Loucy (cell line): Measurements from ENCODE around the gene ZMIZ2.

Source experiments
- H2AFZ ChIP-seq: fragments of 200-600 bp; sonication (generic); 2 replicates; pipeline ENCODE4 v1.6.0; 2016; ENCODE audit warnings: antibody characterized with exemption, mild to moderate bottlenecking, low read length, moderate library complexity
- H3F3A ChIP-seq: fragments of 200-600 bp; 2 replicates; pipeline ENCODE4 v1.6.0; 2016; ENCODE audit warnings: antibody characterized with exemption, low read depth, mild to moderate bottlenecking
- H3K27me3 ChIP-seq: fragments of 200-600 bp; sonication (generic); 2 replicates; pipeline ENCODE4 v1.6.1; 2014; ENCODE audit warnings: low read length, mild to moderate bottlenecking; ENCODE audit not compliant: insufficient read depth, poor library complexity, severe bottlenecking
- H3K36me3 ChIP-seq: fragments of 200-600 bp; sonication (generic); 2 replicates; pipeline ENCODE4 v1.6.1; 2016; ENCODE audit warnings: low read length; ENCODE audit not compliant: insufficient read depth
- H3K4me1 ChIP-seq: fragments of 200-600 bp; sonication (generic); 2 replicates; pipeline ENCODE4 v1.5.1; 2014; ENCODE audit warnings: low read length, mild to moderate bottlenecking; ENCODE audit not compliant: insufficient read depth, poor library complexity, severe bottlenecking
- H3K4me2 ChIP-seq: fragments of 200-600 bp; sonication (generic); 2 replicates; pipeline ENCODE4 v1.6.0; 2014; ENCODE audit warnings: antibody characterized with exemption, low read length, low read depth, mild to moderate bottlenecking; ENCODE audit not compliant: poor library complexity, severe bottlenecking
- H3K4me3 ChIP-seq: fragments of 200-600 bp; sonication (generic); 2 replicates; pipeline ENCODE4 v1.5.1; 2014; ENCODE audit warnings: low read length, mild to moderate bottlenecking, mixed read lengths; ENCODE audit not compliant: poor library complexity, severe bottlenecking
- H3K79me2 ChIP-seq: fragments of 200-600 bp; sonication (generic); 2 replicates; pipeline ENCODE4 v1.6.1; 2014; ENCODE audit warnings: low read length; ENCODE audit not compliant: insufficient read depth
- H3K9ac ChIP-seq: fragments of 200-600 bp; sonication (generic); 2 replicates; pipeline ENCODE4 v1.6.0; 2014; ENCODE audit warnings: mild to moderate bottlenecking, low read depth, low read length, moderate library complexity; ENCODE audit not compliant: poor library complexity, severe bottlenecking
- H3K9me2 ChIP-seq: fragments of 200-600 bp; sonication (generic); replicated peaks from 2 replicates; pipeline ENCODE4 v1.6.1; 2016; ENCODE audit warnings: low read depth, low read length, mixed read lengths
- H3K9me3 ChIP-seq: fragments of 200-600 bp; sonication (generic); 2 replicates; pipeline ENCODE4 v1.6.1; 2014; ENCODE audit warnings: mild to moderate bottlenecking, antibody characterized with exemption, low read length, low read depth; ENCODE audit not compliant: insufficient read depth
- H4K20me1 ChIP-seq: fragments of 200-600 bp; sonication (generic); 2 replicates; pipeline ENCODE4 v1.6.0; 2014; ENCODE audit warnings: antibody characterized with exemption, low read length, mild to moderate bottlenecking; ENCODE audit not compliant: insufficient read depth, poor library complexity, severe bottlenecking
- EZH2phosphoT487 ChIP-seq: fragments of 200-600 bp; IDR thresholded peaks from 2 replicates; pipeline ENCODE4 v1.6.1; 2018; ENCODE audit warnings: antibody characterized with exemption, mild to moderate bottlenecking, moderate library complexity, borderline replicate concordance
- TF ChIP-seq, protein P1 (sequence below): fragments of 200-600 bp; sonication (generic); conservative IDR thresholded peaks from 2 replicates; pipeline ENCODE4 v1.5.1; 2014; ENCODE audit warnings: mild to moderate bottlenecking, antibody characterized with exemption, low read length

ZMIZ2 gene

DNA sequence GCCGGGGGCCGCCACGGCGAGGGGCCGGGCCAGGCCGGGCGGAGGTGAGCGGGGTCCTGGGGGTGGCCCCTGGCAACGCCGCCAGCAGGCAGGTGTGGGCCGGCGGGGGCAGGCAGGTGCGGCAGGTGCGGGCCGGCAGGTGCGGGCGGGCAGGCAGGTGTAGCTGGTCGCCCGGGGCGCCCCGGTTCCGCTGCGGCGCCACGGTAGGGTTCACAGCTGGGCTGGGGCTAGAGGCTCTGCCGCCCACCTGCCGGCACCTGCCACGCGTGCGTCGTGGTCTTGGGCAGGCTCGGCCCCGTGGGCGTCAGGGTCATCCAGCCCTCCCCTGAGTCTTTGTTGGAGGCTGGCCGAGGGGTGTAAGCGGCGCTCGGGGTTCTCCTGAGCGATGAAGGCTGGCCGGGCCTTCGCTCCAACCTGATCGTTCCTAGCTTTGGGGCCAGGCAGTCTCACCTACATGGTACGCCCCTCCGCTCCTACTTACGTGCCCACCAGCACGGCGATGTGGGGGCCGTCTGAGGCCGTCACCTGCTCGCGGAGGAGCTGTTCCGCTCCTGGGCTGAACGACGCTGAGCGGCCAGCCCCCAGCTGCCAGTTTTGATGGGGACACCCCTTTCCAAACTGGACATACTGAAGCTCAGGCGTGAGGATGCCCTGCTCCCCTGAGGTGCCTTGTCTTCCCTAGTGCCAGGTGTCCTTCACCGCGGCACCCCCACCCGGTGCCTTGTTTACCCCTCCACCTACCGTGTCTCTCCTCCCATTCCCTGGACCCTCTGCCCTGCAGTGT, 493 bp downstream of the ZMIZ2 start:
- H3F3A ChIP-seq, result no peaks in the 10 kb centered on the region
- no peak overlapping the region for H2AFZ ChIP-seq
- peaks cover 52% of the 10 kb centered on the region for H3K79me2 ChIP-seq
- peak overlapping the region; percentile 74 for H3K9ac ChIP-seq
- peak overlapping the region; percentile 86 for H3K4me2 ChIP-seq
- TF ChIP-seq, protein P1, sequence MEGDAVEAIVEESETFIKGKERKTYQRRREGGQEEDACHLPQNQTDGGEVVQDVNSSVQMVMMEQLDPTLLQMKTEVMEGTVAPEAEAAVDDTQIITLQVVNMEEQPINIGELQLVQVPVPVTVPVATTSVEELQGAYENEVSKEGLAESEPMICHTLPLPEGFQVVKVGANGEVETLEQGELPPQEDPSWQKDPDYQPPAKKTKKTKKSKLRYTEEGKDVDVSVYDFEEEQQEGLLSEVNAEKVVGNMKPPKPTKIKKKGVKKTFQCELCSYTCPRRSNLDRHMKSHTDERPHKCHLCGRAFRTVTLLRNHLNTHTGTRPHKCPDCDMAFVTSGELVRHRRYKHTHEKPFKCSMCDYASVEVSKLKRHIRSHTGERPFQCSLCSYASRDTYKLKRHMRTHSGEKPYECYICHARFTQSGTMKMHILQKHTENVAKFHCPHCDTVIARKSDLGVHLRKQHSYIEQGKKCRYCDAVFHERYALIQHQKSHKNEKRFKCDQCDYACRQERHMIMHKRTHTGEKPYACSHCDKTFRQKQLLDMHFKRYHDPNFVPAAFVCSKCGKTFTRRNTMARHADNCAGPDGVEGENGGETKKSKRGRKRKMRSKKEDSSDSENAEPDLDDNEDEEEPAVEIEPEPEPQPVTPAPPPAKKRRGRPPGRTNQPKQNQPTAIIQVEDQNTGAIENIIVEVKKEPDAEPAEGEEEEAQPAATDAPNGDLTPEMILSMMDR, result no peak
- no peak for TF ChIP-seq EZH2phosphoT487
- H3K27me3 ChIP-seq, result no peaks in the 10 kb centered on the region
- peaks cover 24% of the 10 kb centered on the region for H4K20me1 ChIP-seq
- H3K36me3 ChIP-seq, result no peaks in the 10 kb centered on the region
- peaks cover 31% of the 10 kb centered on the region for H3K4me1 ChIP-seq
- H3K9me2 ChIP-seq, result no peaks in the 10 kb centered on the region
- peak overlapping the region; percentile 73 for H3K4me3 ChIP-seq
- H3K9me3 ChIP-seq, result no peaks in the 10 kb centered on the region

GRCh38 chr7:44749992-44750391, 1.3 kb downstream of the ZMIZ2 start:
- Histone ChIP-seq H2AFZ (no peak overlapping the region), H3K36me3 (no peaks in the 10 kb centered on the region), H3K79me2 (peaks cover 60% of the 10 kb centered on the region), H3K9ac (peak overlapping the region; percentile 74), H3F3A (no peaks in the 10 kb centered on the region), H3K4me1 (peaks cover 31% of the 10 kb centered on the region), H3K4me3 (peak overlapping the region; percentile 73), H3K27me3 (no peaks in the 10 kb centered on the region), H3K9me2 (no peaks in the 10 kb centered on the region), H3K9me3 (no peaks in the 10 kb centered on the region), H4K20me1 (peaks cover 24% of the 10 kb centered on the region), H3K4me2 (peak overlapping the region; percentile 86)
- TF ChIP-seq, protein P1, result no peak
- TF ChIP-seq EZH2phosphoT487, result no peak

DNA sequence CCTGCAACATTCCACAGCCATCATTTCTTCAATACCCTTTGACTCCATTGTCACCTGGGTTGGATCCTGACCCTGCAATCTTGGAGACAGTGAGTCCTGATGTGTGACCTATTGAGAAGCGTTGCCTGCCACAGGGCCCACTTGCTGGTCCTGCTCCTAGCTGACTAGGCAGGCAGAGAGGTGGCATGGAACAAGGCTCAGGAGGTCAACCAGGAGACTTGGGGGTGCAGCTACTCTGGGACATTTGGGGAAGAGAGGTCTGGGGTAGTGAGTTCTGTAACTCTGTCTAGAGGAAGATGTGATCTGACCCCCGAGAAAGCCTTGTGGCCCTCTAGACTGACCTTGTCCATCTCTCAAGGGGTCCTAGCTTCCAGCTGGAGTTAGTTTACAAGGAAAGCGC, 1.8 kb downstream of the ZMIZ2 start:
- peak overlapping the region; percentile 73 for H3K4me3 ChIP-seq

More for the DNA sequence above, 1.8 kb downstream of the ZMIZ2 start:
- Histone ChIP-seq H3K9me3 (no peaks in the 10 kb centered on the region), H3K4me1 (peaks cover 31% of the 10 kb centered on the region), H3K79me2 (peaks cover 64% of the 10 kb centered on the region), H3K27me3 (no peaks in the 10 kb centered on the region), H3K9ac (peak overlapping the region; percentile 74), H3K36me3 (no peaks in the 10 kb centered on the region), H3K4me2 (peak overlapping the region; percentile 86), H3K9me2 (no peaks in the 10 kb centered on the region), H4K20me1 (peaks cover 24% of the 10 kb centered on the region), H3F3A (no peaks in the 10 kb centered on the region), H2AFZ (no peak overlapping the region)
- TF ChIP-seq, protein P1, result no peak
- no peak for TF ChIP-seq EZH2phosphoT487
